ENCODE results near the gene LRP11. TPM values are rescaled to one million over a fixed set of nuclear protein-coding genes. Genes with fewer than 3 reads are reported as not detected.

LRP11 gene
- total and polyA plus RNA-seq, 12 donors, result 2.6 to 65.1 (median 42.4) TPM

- Histone ChIP-seq H3K27me3 (no peaks in the 10 kb centered on the region), H3K9me3 (replicated peaks in 1 of 3) (no peaks in the 10 kb centered on the region), H3K4me3 (no peak overlapping the region), H3K27ac (no peak overlapping the region), H3K4me1 (replicated peaks in 1 of 2) (no peaks in the 10 kb centered on the region), H3K36me3 (replicated peaks in 1 of 2) (peaks cover 0 to 12% of the 10 kb centered on the region in 2 donors)
- intact Hi-C loops (cut with DNase I), result no loop called here
- WGBS, 4 donors, result 93 to 97% (median 96%) methylated on average over 6 of the region's 6 CpGs
- DNase-seq, result no peak
- no peak for TF ChIP-seq POLR2A (IDR thresholded peaks at IDR 0.05)
- TF ChIP-seq CTCF (IDR thresholded peaks at IDR 0.05), result no peak
Measured at GRCh38 chr6:149771925-149772324, 92.2 kb downstream of the LRP11 start.

GRCh38 chr6:149771185-149771584 lies 93.0 kb downstream of the LRP11 start:
- no peak for DNase-seq
- WGBS, 4 donors, result 97 to 99% (median 98%) methylated on average over 3 of the region's 3 CpGs
- Histone ChIP-seq H3K4me1 (replicated peaks in 1 of 2) (no peaks in the 10 kb centered on the region), H3K27me3 (no peaks in the 10 kb centered on the region), H3K4me3 (no peak overlapping the region), H3K9me3 (replicated peaks in 1 of 3) (no peaks in the 10 kb centered on the region), H3K27ac (no peak overlapping the region), H3K36me3 (replicated peaks in 1 of 2) (peaks cover 0 to 12% of the 10 kb centered on the region in 2 donors)
- no peak for TF ChIP-seq CTCF (IDR thresholded peaks at IDR 0.05)
- no peak for TF ChIP-seq POLR2A (IDR thresholded peaks at IDR 0.05)
- intact Hi-C loops (cut with DNase I), result no loop called here

GRCh38 chr6:149769676-149770075 lies 94.5 kb downstream of the LRP11 start:
- TF ChIP-seq CTCF (IDR thresholded peaks at IDR 0.05), result no peak
- no peak for TF ChIP-seq POLR2A (IDR thresholded peaks at IDR 0.05)
- Histone ChIP-seq H3K4me1 (replicated peaks in 1 of 2) (no peaks in the 10 kb centered on the region), H3K27ac (no peak overlapping the region), H3K9me3 (replicated peaks in 1 of 3) (no peaks in the 10 kb centered on the region), H3K27me3 (no peaks in the 10 kb centered on the region), H3K4me3 (no peak overlapping the region), H3K36me3 (replicated peaks in 1 of 2) (peaks cover 0 to 7% of the 10 kb centered on the region in 2 donors)
- intact Hi-C loops (cut with DNase I), result no loop called here
- DNase-seq, result no peak
- WGBS, 4 donors, result 92 to 100% (median 97%) methylated on average over 2 of the region's 2 CpGs

Other genes with a start within 250 kb of the LRP11 start
- gene KATNA1, start 215.6 kb downstream of the LRP11 start, total RNA-seq, result 10 to 100 TPM in 6 of 9 donors, 1 to 10 TPM in 3; 7.4 to 24.2 (median 12.4) TPM
- 10 to 100 TPM in 1 of 3 donors, 1 to 10 TPM in 2; 6.9 to 15.1 (median 6.9) TPM for gene KATNA1, start 215.6 kb downstream of the LRP11 start, polyA plus RNA-seq
- gene LATS1, start 146.3 kb downstream of the LRP11 start, total RNA-seq, result 10 to 100 TPM; 19.4 to 39.6 (median 26.5) TPM
- 10 to 100 TPM in 2 of 3 donors, 1 to 10 TPM in 1; 6.2 to 18.3 (median 11.9) TPM for gene LATS1, start 146.3 kb downstream of the LRP11 start, polyA plus RNA-seq
- gene NUP43, start 117.8 kb downstream of the LRP11 start, total RNA-seq, result 10 to 100 TPM in 7 of 9 donors, 1 to 10 TPM in 2; 9.1 to 36.2 (median 26.0) TPM
- gene NUP43, start 117.8 kb downstream of the LRP11 start, polyA plus RNA-seq, result 10 to 100 TPM in 1 of 3 donors, 1 to 10 TPM in 2; 6.2 to 18.6 (median 6.7) TPM
- gene PCMT1, start 114.6 kb downstream of the LRP11 start, total RNA-seq, result 100 to 1,000 TPM in 1 of 9 donors, 10 to 100 TPM in 8; 55.7 to 103 (median 61.9) TPM
- gene PCMT1, start 114.6 kb downstream of the LRP11 start, polyA plus RNA-seq, result 100 to 1,000 TPM in 1 of 3 donors, 10 to 100 TPM in 2; 15.9 to 113 (median 18.3) TPM
- 1 to 10 TPM in 5 of 9 donors, under 1 TPM in 3, not detected in 1; 0.17 to 9.2 (median 1.1) TPM for gene RAET1E, start 33.8 kb upstream of the LRP11 start, total RNA-seq
- gene RAET1E, start 33.8 kb upstream of the LRP11 start, polyA plus RNA-seq, result 1 to 10 TPM in 1 of 3 donors, under 1 TPM in 2; 0.30 to 2.8 (median 0.32) TPM
- 10 to 100 TPM in 5 of 9 donors, 1 to 10 TPM in 3, under 1 TPM in 1; 0.22 to 29.8 (median 11.6) TPM for gene RAET1G, start 58.8 kb upstream of the LRP11 start, total RNA-seq
- gene RAET1G, start 58.8 kb upstream of the LRP11 start, polyA plus RNA-seq, result 10 to 100 TPM in 2 of 3 donors, 1 to 10 TPM in 1; 3.1 to 40.7 (median 11.5) TPM
- 1 to 10 TPM in 1 of 9 donors, under 1 TPM in 6, not detected in 2; 0.35 to 1.8 (median 0.54) TPM for gene ULBP2, start 77.7 kb upstream of the LRP11 start, total RNA-seq
- 1 to 10 TPM in 1 of 3 donors, under 1 TPM in 2; 0.16 to 1.7 (median 0.30) TPM for gene ULBP2, start 77.7 kb upstream of the LRP11 start, polyA plus RNA-seq
- gene ULBP1, start 99.6 kb upstream of the LRP11 start, total RNA-seq, result under 1 TPM in 6 of 9 donors, not detected in 3; 0.06 to 0.68 (median 0.28) TPM
- gene ULBP1, start 99.6 kb upstream of the LRP11 start, polyA plus RNA-seq, result under 1 TPM in 2 of 3 donors, not detected in 1; 0.03 to 0.88 TPM
- gene RAET1L, start 161.2 kb upstream of the LRP11 start, total RNA-seq, result not detected
- gene RAET1L, start 161.2 kb upstream of the LRP11 start, polyA plus RNA-seq, result not detected
- 10 to 100 TPM in 2 of 9 donors, 1 to 10 TPM in 7; 2.5 to 15.6 (median 5.7) TPM for gene ULBP3, start 204.8 kb upstream of the LRP11 start, total RNA-seq
- 1 to 10 TPM in 2 of 3 donors, under 1 TPM in 1; 0.17 to 8.6 (median 1.0) TPM for gene ULBP3, start 204.8 kb upstream of the LRP11 start, polyA plus RNA-seq

Data from adrenal gland (tissue), 12 donors.